ENCODE data around the gene DLG2.

The DLG2 gene

GRCh38 chr11:83677730-83678129 lies 1949.4 kb downstream of the DLG2 start:
- DNase-seq (ENCODE audit: low spot score): no peak

GRCh38 chr11:83676056-83676601 lies 1951.0 kb downstream of the DLG2 start:
- DNase-seq (ENCODE audit: low spot score): no peak

GRCh38 chr11:83674102-83674896 lies 1952.8 kb downstream of the DLG2 start:
- DNase-seq (ENCODE audit: low spot score): no peak

GRCh38 chr11:83671289-83671688 lies 1955.9 kb downstream of the DLG2 start:
- DNase-seq (ENCODE audit: low spot score): no peak

- no peak for DNase-seq (ENCODE audit: low spot score)
Observed at GRCh38 chr11:83666149-83666548, 1961.0 kb downstream of the DLG2 start.

- no peak for DNase-seq (ENCODE audit: low spot score)
Observed at GRCh38 chr11:83663988-83664387, 1963.2 kb downstream of the DLG2 start.

GRCh38 chr11:83663446-83663845 lies 1963.7 kb downstream of the DLG2 start:
- no peak for DNase-seq (ENCODE audit: low spot score)

GRCh38 chr11:83662494-83662893 lies 1964.7 kb downstream of the DLG2 start:
- DNase-seq (ENCODE audit: low spot score): no peak

GRCh38 chr11:83661491-83662350 lies 1965.4 kb downstream of the DLG2 start:
- DNase-seq (ENCODE audit: low spot score): no peak

GRCh38 chr11:83659466-83659865 lies 1967.7 kb downstream of the DLG2 start:
- no peak for DNase-seq (ENCODE audit: low spot score)

GRCh38 chr11:83656796-83657330 lies 1970.3 kb downstream of the DLG2 start:
- DNase-seq (ENCODE audit: low spot score): no peak

GRCh38 chr11:83655976-83656375 lies 1971.2 kb downstream of the DLG2 start:
- DNase-seq (ENCODE audit: low spot score): no peak

GRCh38 chr11:83649528-83649855 lies 1977.7 kb downstream of the DLG2 start:
- DNase-seq (ENCODE audit: low spot score): no peak

- DNase-seq (ENCODE audit: low spot score): no peak
Observed at GRCh38 chr11:83648610-83649527, 1978.3 kb downstream of the DLG2 start.

GRCh38 chr11:83645561-83645960 lies 1981.6 kb downstream of the DLG2 start:
- no peak for DNase-seq (ENCODE audit: low spot score)

- DNase-seq (ENCODE audit: low spot score): no peak
Observed at GRCh38 chr11:83643115-83643514, 1984.0 kb downstream of the DLG2 start.

GRCh38 chr11:83642500-83642899 lies 1984.6 kb downstream of the DLG2 start:
- DNase-seq (ENCODE audit: low spot score): no peak

- DNase-seq (ENCODE audit: low spot score): peak; percentile 69
Observed at GRCh38 chr11:83641511-83641910, 1985.6 kb downstream of the DLG2 start.

GRCh38 chr11:83639995-83640758 lies 1987.0 kb downstream of the DLG2 start:
- no peak for DNase-seq (ENCODE audit: low spot score)

- DNase-seq (ENCODE audit: low spot score): no peak
Observed at GRCh38 chr11:83635166-83635565, 1992.0 kb downstream of the DLG2 start.

- no peak for DNase-seq (ENCODE audit: low spot score)
Observed at GRCh38 chr11:83630211-83630610, 1996.9 kb downstream of the DLG2 start.
